H1 (cell line): ENCODE measurements around the gene CLASP2. TPM values are rescaled to one million over a fixed set of nuclear protein-coding genes. Genes with fewer than 3 reads are reported as not detected.

Source experiments
- ATF3 ChIP-seq: IDR thresholded peaks from 2 replicates; pipeline ENCODE4 v1.6.1; 2011; ENCODE audit warnings: low read depth, mild to moderate bottlenecking, low read length; ENCODE audit not compliant: insufficient read depth
- POLR2A ChIP-seq, 2 experiments: IDR thresholded peaks; 1 replicate in 1 of 2; 2 replicates in 1 of 2; pipeline ENCODE4 v1.6.1; 2011; ENCODE audit warnings: low read depth in 2 of 2, low read length in 2 of 2, mild to moderate bottlenecking in 2 of 2; ENCODE audit errors: control extremely low read depth in 1 of 2
- polyA plus RNA-seq, 7 experiments: library from polyadenylated mRNA; depleted of rRNA in 3 of 7; stranded (reverse) in 5 of 7; unstranded in 2 of 7; fragments of >200 nt in 5 of 7; fragments of 200-250 nt in 2 of 7; gene quantifications; 1 replicate in 5 of 7; 2 replicates in 1 of 7; 4 replicates in 1 of 7; pipeline versions ENCODE4 v1.2.1 to v1.2.3, GENCODE V29; 2011 to 2013; ENCODE audit warnings: missing spikeins in 2 of 7, mixed read lengths in 2 of 7
- total RNA-seq: library from RNA; stranded (reverse); fragmentation: NEBNext Ultra II Directional; extraction: Animal tissue kit (Norgen Biotek cat#: 25700); gene quantifications from 2 replicates; pipeline ENCODE4 v1.2.1, GENCODE V29; 2021

The CLASP2 gene
- total and polyA plus RNA-seq, 2 of the 8 experiments (the other 6 are each of a cell fraction or from before 2014, with no cell fraction given): 21.7 to 58.0 TPM

- no peak for TF ChIP-seq POLR2A (IDR thresholded peaks at IDR 0.05; ENCODE audit: control extremely low read depth in 1 of 2, low read depth in 2 of 2, low read length in 2 of 2)
- no peak for TF ChIP-seq ATF3
- TF ChIP-seq, all 59 proteins: peak for 0
Measured at GRCh38 chr3:33456756-33457155, 261.3 kb downstream of the CLASP2 start (continued).
